ENCODE results near the gene PROKR2.

The PROKR2 gene

GRCh38 chr20:5297280-5298004, 19.3 kb downstream of the PROKR2 start:
- no peak for DNase-seq (ENCODE audit: extremely low spot score)
- ChIA-PET CTCF (no interaction called here), POLR2A (no interaction called here)
- TF ChIP-seq CTCF (IDR thresholded peaks at IDR 0.05; ENCODE audit: control extremely low read depth, extremely low read depth, low read depth, missing control alignments): no peak

- no peak for TF ChIP-seq CTCF (IDR thresholded peaks at IDR 0.05; ENCODE audit: control extremely low read depth, extremely low read depth, low read depth, missing control alignments)
- ChIA-PET CTCF (interaction anchor here (1.5 kb wide), 1 partner anchor 17 kb away, joined by 3 read pairs; no protein-coding TSS in a partner anchor), POLR2A (no interaction called here)
- no peak for DNase-seq (ENCODE audit: extremely low spot score)
Measured at GRCh38 chr20:5290596-5290995, 26.2 kb downstream of the PROKR2 start.

- no peak for DNase-seq (ENCODE audit: extremely low spot score)
- no peak for TF ChIP-seq CTCF (IDR thresholded peaks at IDR 0.05; ENCODE audit: control extremely low read depth, extremely low read depth, low read depth, missing control alignments)
- ChIA-PET POLR2A (no interaction called here), CTCF (no interaction called here)
Measured at GRCh38 chr20:5282561-5282960, 34.2 kb downstream of the PROKR2 start.

- CTCF ChIA-PET: no interaction called here
- POLR2A ChIA-PET: no interaction called here
- TF ChIP-seq CTCF (IDR thresholded peaks at IDR 0.05; ENCODE audit: control extremely low read depth, extremely low read depth, low read depth, missing control alignments): no peak
- no peak for DNase-seq (ENCODE audit: extremely low spot score)
Measured at GRCh38 chr20:5279661-5280060, 37.1 kb downstream of the PROKR2 start.

- POLR2A ChIA-PET: no interaction called here
- CTCF ChIA-PET: no interaction called here
- no peak for TF ChIP-seq CTCF (IDR thresholded peaks at IDR 0.05; ENCODE audit: control extremely low read depth, extremely low read depth, low read depth, missing control alignments)
Measured at GRCh38 chr20:5272268-5272667, 44.5 kb downstream of the PROKR2 start.

GRCh38 chr20:5270603-5271002, 46.2 kb downstream of the PROKR2 start:
- TF ChIP-seq CTCF (IDR thresholded peaks at IDR 0.05; ENCODE audit: control extremely low read depth, extremely low read depth, low read depth, missing control alignments): no peak
- ChIA-PET POLR2A (no interaction called here), CTCF (no interaction called here)
- DNase-seq (ENCODE audit: extremely low spot score): no peak

More at GRCh38 chr20:5272268-5272667, 44.5 kb downstream of the PROKR2 start:
- DNase-seq (ENCODE audit: extremely low spot score): no peak

Data from GM10248 (cell line).